SK-N-MC (cell line): ENCODE results near the gene RPS6KL1.
A peak's percentile ranks its signal among the peaks of the same experiment; 100 is the strongest.

Experiments
- DNase-seq: peaks from one replicate; pipeline ENCODE4 v3.0.0-alpha.2; 2011; ENCODE audit warnings: low read depth, low spot score
- H3K27ac ChIP-seq: fragments of 200-600 bp; sonication (generic); 2 replicates; pipeline ENCODE4 v1.5.1; 2016; ENCODE audit warnings: mixed run types
- H3K36me3 ChIP-seq: fragments of 200-600 bp; sonication (generic); 2 replicates; pipeline ENCODE4 v1.6.1; 2017; ENCODE audit warnings: antibody characterized with exemption, low read length, mixed read lengths; ENCODE audit not compliant: insufficient read depth
- H3K4me3 ChIP-seq: fragments of 200-600 bp; sonication (generic); 2 replicates; pipeline ENCODE4 v1.5.1; 2016
- H3K9ac ChIP-seq: fragments of 200-600 bp; sonication (generic); 2 replicates; pipeline ENCODE4 v1.8.0; 2017; ENCODE audit warnings: mixed run types, mixed read lengths; ENCODE audit not compliant: insufficient read length
- H3K9me3 ChIP-seq: fragments of 200-600 bp; sonication (generic); 2 replicates; pipeline ENCODE4 v1.6.1; 2017; ENCODE audit warnings: low read depth, mild to moderate bottlenecking, antibody characterized with exemption, low read length, moderate library complexity, mixed read lengths
- EZH2 ChIP-seq: fragments of 200-600 bp; sonication (generic); IDR thresholded peaks from one replicate; pipeline ENCODE4 v1.6.1; 2017; ENCODE audit warnings: antibody characterized with exemption
- FOXP2 ChIP-seq: optimal IDR thresholded peaks from 2 replicates; pipeline ENCODE3; 2011; ENCODE audit warnings: mild to moderate bottlenecking, moderate library complexity; ENCODE audit not compliant: insufficient read depth; ENCODE audit errors: extremely low read length, control extremely low read depth
- POLR2AphosphoS5 ChIP-seq: IDR thresholded peaks from 2 replicates; pipeline ENCODE4 v1.6.1; 2012; ENCODE audit warnings: mild to moderate bottlenecking, low read depth, low read length, borderline replicate concordance

RPS6KL1 gene

GRCh38 chr14:74865156-74865555, 57.9 kb downstream of the RPS6KL1 start:
- Histone ChIP-seq H3K36me3 (no peaks in the 10 kb centered on the region), H3K9ac (no peak overlapping the region), H3K27ac (no peak overlapping the region), H3K9me3 (no peaks in the 10 kb centered on the region), H3K4me3 (no peak overlapping the region)
- TF ChIP-seq EZH2, result no peak
- TF ChIP-seq POLR2AphosphoS5, result no peak
- TF ChIP-seq FOXP2, result no peak
- DNase-seq, result no peak

DNA sequence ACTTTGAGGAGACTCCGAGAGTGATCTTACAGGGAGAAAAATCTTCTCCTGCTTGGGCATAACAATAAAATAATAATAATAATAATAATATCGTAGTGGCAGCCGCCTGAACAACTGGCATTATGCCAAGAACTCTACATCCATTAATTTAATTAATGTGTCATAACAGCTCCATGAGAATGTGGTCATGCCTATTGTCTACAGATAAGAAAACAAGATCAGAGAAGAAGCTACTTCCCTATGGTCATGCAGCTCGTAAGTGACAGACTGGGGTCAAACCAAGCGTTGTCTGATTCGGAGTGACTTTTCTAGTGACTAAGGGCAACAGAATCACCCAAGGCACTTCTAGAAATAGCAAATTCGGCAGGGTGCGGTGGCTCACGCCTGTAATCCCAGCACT, 58.9 kb downstream of the RPS6KL1 start:
- no peak overlapping the region for H3K4me3 ChIP-seq
- DNase-seq, result no peak

DNA sequence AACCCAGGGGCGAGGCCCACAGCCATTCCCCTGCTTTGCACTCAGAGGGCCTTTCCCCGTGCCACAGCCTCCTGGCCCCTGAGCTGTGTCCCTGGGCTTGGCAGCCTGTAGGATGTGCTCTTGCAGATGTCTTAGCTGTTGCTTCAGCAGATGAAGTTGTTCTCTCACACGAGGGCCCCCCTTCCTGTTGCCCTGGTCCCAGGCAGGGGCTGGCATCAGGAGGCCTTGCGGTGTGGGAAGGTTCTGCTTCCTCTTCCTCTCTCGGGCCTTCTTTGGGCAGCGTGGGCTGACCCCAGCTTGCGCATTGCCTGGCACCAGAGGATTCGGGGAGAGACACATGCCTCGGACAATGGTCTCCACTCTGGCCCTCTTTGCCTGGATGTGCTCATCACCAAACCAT, 59.8 kb downstream of the RPS6KL1 start:
- no peak for TF ChIP-seq POLR2AphosphoS5
- TF ChIP-seq FOXP2, result no peak
- no peak for TF ChIP-seq EZH2
- Histone ChIP-seq H3K9me3 (no peaks in the 10 kb centered on the region), H3K27ac (no peak overlapping the region)

More for the DNA sequence above, 58.9 kb downstream of the RPS6KL1 start:
- no peaks in the 10 kb centered on the region for H3K9me3 ChIP-seq
- H3K27ac ChIP-seq, result no peak overlapping the region
- TF ChIP-seq EZH2 (no peak), FOXP2 (no peak), POLR2AphosphoS5 (no peak)
- no peaks in the 10 kb centered on the region for H3K36me3 ChIP-seq
- H3K9ac ChIP-seq, result no peak overlapping the region

GRCh38 chr14:74861734-74862090, 61.3 kb downstream of the RPS6KL1 start:
- Histone ChIP-seq H3K9me3 (no peaks in the 10 kb centered on the region), H3K36me3 (no peaks in the 10 kb centered on the region), H3K27ac (peak overlapping the region; percentile 26; the same call in 1 of the 2 replicates), H3K4me3 (no peak overlapping the region), H3K9ac (peak overlapping the region; percentile 7)
- TF ChIP-seq EZH2 (no peak), FOXP2 (no peak), POLR2AphosphoS5 (no peak)
- no peak for DNase-seq

More for the DNA sequence above, 59.8 kb downstream of the RPS6KL1 start:
- no peak overlapping the region for H3K4me3 ChIP-seq
- H3K36me3 ChIP-seq, result no peaks in the 10 kb centered on the region
- no peak overlapping the region for H3K9ac ChIP-seq
- DNase-seq, result no peak

DNA sequence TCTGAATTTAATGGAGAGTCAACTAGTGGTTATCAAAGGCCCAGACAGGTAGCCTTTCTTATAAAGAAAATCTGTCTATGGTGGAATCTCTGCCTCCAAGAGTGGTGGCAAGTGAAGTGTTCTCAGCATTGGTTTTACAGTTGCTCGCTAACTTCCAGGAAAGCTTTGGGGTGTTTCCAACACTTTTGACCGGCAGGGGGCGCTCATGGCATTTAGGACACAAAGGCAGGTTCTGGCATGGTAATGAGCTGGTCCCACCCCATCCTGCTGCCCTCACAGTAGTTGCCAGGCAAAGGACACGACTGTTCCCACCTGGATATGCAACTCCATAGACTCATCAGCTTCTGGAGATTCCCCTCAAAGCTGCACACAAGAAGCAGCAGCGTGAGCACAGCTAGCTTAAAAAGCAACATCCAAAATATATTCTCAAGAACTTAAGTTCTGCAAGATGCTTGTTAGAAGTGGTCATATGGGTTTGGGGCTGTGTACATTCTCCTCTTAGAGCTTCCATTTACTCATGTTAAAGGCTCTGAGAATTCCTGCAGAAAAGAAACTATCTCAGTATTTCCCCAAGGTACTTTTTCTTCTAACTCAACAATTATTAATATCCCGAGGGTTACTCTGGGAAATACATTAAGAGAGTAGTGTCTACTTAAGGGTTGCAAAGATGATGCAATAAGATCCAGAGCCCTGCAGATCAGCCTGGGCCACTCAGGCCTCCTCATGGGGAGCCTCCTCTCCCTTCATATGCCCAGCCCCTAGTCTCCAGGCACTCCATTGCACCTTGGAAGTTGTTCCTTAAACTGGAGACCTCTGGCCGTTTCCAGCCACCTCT, 61.9 kb downstream of the RPS6KL1 start:
- Histone ChIP-seq H3K9me3 (no peaks in the 10 kb centered on the region), H3K36me3 (no peaks in the 10 kb centered on the region), H3K9ac (peak overlapping the region; percentile 7), H3K4me3 (no peak overlapping the region), H3K27ac (peak overlapping the region; percentile 68)
- DNase-seq, result peak; percentile 55
- no peak for TF ChIP-seq FOXP2
- TF ChIP-seq EZH2, result no peak
- no peak for TF ChIP-seq POLR2AphosphoS5

GRCh38 chr14:74859757-74860552, 63.1 kb downstream of the RPS6KL1 start:
- Histone ChIP-seq H3K9me3 (no peaks in the 10 kb centered on the region), H3K36me3 (no peaks in the 10 kb centered on the region), H3K9ac (no peak overlapping the region), H3K4me3 (no peak overlapping the region; the same call in 1 of the 2 replicates), H3K27ac (peak overlapping the region; percentile 68)
- no peak for DNase-seq
- TF ChIP-seq EZH2 (no peak), FOXP2 (no peak), POLR2AphosphoS5 (no peak)

GRCh38 chr14:74858022-74858421, 65.0 kb downstream of the RPS6KL1 start:
- no peak overlapping the region for H3K27ac ChIP-seq
- H3K9ac ChIP-seq, result no peak overlapping the region
- no peaks in the 10 kb centered on the region for H3K9me3 ChIP-seq
- H3K36me3 ChIP-seq, result no peaks in the 10 kb centered on the region
- no peak overlapping the region for H3K4me3 ChIP-seq
- TF ChIP-seq FOXP2 (no peak), POLR2AphosphoS5 (no peak), EZH2 (no peak)
- no peak for DNase-seq

DNA sequence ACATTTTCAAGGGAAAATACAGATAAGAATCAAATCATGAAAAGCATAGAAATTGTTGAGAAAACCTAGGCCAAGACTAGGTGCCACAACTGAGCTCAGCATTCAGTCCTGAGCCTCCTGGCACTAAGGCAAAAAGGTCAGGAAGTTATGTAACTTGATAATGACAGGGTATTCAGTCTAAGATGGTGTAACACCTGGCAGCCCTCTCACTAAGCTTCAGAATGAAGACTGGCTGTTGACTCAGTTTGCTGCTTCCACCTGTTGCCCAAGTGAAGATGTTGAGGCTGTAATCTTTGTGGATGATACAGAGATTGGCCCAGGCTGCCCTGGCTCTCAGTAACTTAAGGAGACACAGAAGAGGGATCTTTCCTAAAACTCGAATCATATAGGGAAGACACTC, 66.7 kb downstream of the RPS6KL1 start:
- TF ChIP-seq POLR2AphosphoS5 (no peak), EZH2 (no peak), FOXP2 (no peak)
- H3K36me3 ChIP-seq, result no peaks in the 10 kb centered on the region
- no peak for DNase-seq
- H3K27ac ChIP-seq, result no peak overlapping the region
- no peaks in the 10 kb centered on the region for H3K9me3 ChIP-seq
- H3K9ac ChIP-seq, result no peak overlapping the region
- H3K4me3 ChIP-seq, result no peak overlapping the region
